Keratinocyte (primary cell): Measurements from ENCODE around the gene HDHD5. TPM values are rescaled to one million over a fixed set of nuclear protein-coding genes. Genes with fewer than 3 reads are reported as not detected.

Source experiments
- DNase-seq: peaks from one replicate; pipeline ENCODE4 v3.0.0-alpha.2; 2011; ENCODE audit warnings: low read depth, missing footprints, low spot score
- FAIRE-seq: peaks from 2 replicates; lab custom pipeline; 2011; peaks lifted over from hg19 to GRCh38; lab: Jason Lieb, UNC
- H2AFZ ChIP-seq: 2 replicates; pipeline ENCODE4 v1.6.0; 2012; ENCODE audit warnings: low read length, control low read depth, inconsistent platforms; ENCODE audit not compliant: control insufficient read depth
- H3K27ac ChIP-seq: 2 replicates; pipeline ENCODE4 v1.5.1; 2011; ENCODE audit warnings: low read length; ENCODE audit not compliant: control insufficient read depth, insufficient read depth
- H3K27me3 ChIP-seq: 3 replicates; pipeline ENCODE4 v1.6.0; 2011; ENCODE audit warnings: low read length; ENCODE audit not compliant: control insufficient read depth, insufficient read depth; ENCODE audit errors: extremely low read depth
- H3K36me3 ChIP-seq, 2 experiments: 2 replicates in 1 of 2; 3 replicates in 1 of 2; pipeline ENCODE4 v1.5.1; 2011; ENCODE audit warnings: low read length in 2 of 2, mild to moderate bottlenecking in 1 of 2; ENCODE audit not compliant: control insufficient read depth in 2 of 2, insufficient read depth in 2 of 2; ENCODE audit errors: extremely low read depth in 1 of 2
- H3K4me1 ChIP-seq: 3 replicates; pipeline ENCODE4 v1.5.1; 2011; ENCODE audit warnings: low read length; ENCODE audit not compliant: control insufficient read depth, insufficient read depth; ENCODE audit errors: extremely low read depth
- H3K4me2 ChIP-seq: 3 replicates; pipeline ENCODE4 v1.6.0; 2011; ENCODE audit warnings: low read depth, low read length; ENCODE audit not compliant: control insufficient read depth, insufficient read depth; ENCODE audit errors: extremely low read depth
- H3K4me3 ChIP-seq, 3 experiments: fragments of 200-600 bp in 1 of 3; sonication (generic) in 1 of 3; 2 replicates in 2 of 3; 3 replicates in 1 of 3; pipeline ENCODE4 v1.5.1; 2011 to 2016; ENCODE audit warnings: low read length in 3 of 3, mild to moderate bottlenecking in 3 of 3, control low read depth in 2 of 3, inconsistent platforms in 1 of 3, low read depth in 1 of 3, mixed read lengths in 1 of 3, mixed run types in 1 of 3, moderate library complexity in 1 of 3; ENCODE audit not compliant: control insufficient read depth in 2 of 3, insufficient read depth in 2 of 3; ENCODE audit errors: extremely low read depth in 1 of 3
- H3K79me2 ChIP-seq: 2 replicates; pipeline ENCODE4 v1.6.0; 2012; ENCODE audit warnings: low read length; ENCODE audit not compliant: control insufficient read depth, insufficient read depth
- H3K9ac ChIP-seq: 3 replicates; pipeline ENCODE4 v1.6.0; 2011; ENCODE audit warnings: low read length; ENCODE audit not compliant: control insufficient read depth, insufficient read depth; ENCODE audit errors: extremely low read depth
- H3K9me1 ChIP-seq: 3 replicates; pipeline ENCODE4 v1.6.0; 2011; ENCODE audit warnings: low read length; ENCODE audit not compliant: control insufficient read depth, insufficient read depth; ENCODE audit errors: extremely low read depth
- H3K9me3 ChIP-seq: 2 replicates; pipeline ENCODE4 v1.5.1; 2012; ENCODE audit warnings: low read depth, low read length; ENCODE audit not compliant: control insufficient read depth
- H4K20me1 ChIP-seq: 3 replicates; pipeline ENCODE4 v1.6.0; 2011; ENCODE audit warnings: low read length; ENCODE audit not compliant: control insufficient read depth, insufficient read depth; ENCODE audit errors: extremely low read depth
- EZH2 ChIP-seq: IDR thresholded peaks from one replicate; pipeline ENCODE4 v1.6.1; 2012; ENCODE audit warnings: inconsistent platforms, mild to moderate bottlenecking, low read length, moderate library complexity
- dilution Hi-C: fragments of 300-500 bp; cut with MboI; formaldehyde crosslinking; loops from one replicate; pipeline ENCODE4 v1.7.0; 2020; ENCODE audit warnings: low sequenced_read_pairs; ENCODE audit not compliant: extremely low pct_ligation_motif_present
- polyA plus RNA-seq, 5 experiments: library from polyadenylated mRNA; depleted of rRNA in 3 of 5; stranded (reverse) in 3 of 5; stranded (forward) in 1 of 5; unstranded in 1 of 5; fragments of >200 nt; gene quantifications; 1 replicate in 1 of 5; 2 replicates in 3 of 5; 3 replicates in 1 of 5; pipeline versions ENCODE4 v1.2.1 to v1.2.3, GENCODE V29; 2011 to 2012; ENCODE audit warnings: missing spikeins in 2 of 5, low read depth in 1 of 5, low replicate concordance in 1 of 5
- TF ChIP-seq, protein P1 (sequence below), 3 experiments: IDR thresholded peaks in 1 of 3; conservative IDR thresholded peaks in 1 of 3; optimal IDR thresholded peaks in 1 of 3; 2 replicates in 2 of 3; 3 replicates in 1 of 3; pipeline versions ENCODE3 to v1.5.1; 2011; ENCODE audit warnings: low read length in 3 of 3, mild to moderate bottlenecking in 3 of 3, moderate library complexity in 2 of 3, control low read depth in 1 of 3, inconsistent platforms in 1 of 3; ENCODE audit not compliant: insufficient read depth in 2 of 3; ENCODE audit errors: extremely low read depth in 1 of 3

Gene HDHD5
- polyA plus RNA-seq, 1 donor (not counting 4 experiments of a cell fraction or from before 2014, with no cell fraction given): 22.6 TPM

- H3K4me1 ChIP-seq: no peaks in the 10 kb centered on the region
- no peak overlapping the region for H3K9ac ChIP-seq
- H3K27me3 ChIP-seq: peaks cover 49% of the 10 kb centered on the region
- H4K20me1 ChIP-seq: no peaks in the 10 kb centered on the region
- no peaks in the 10 kb centered on the region for H3K9me3 ChIP-seq
- no peak overlapping the region for H3K27ac ChIP-seq
- TF ChIP-seq EZH2: no peak
- TF ChIP-seq, protein P1, sequence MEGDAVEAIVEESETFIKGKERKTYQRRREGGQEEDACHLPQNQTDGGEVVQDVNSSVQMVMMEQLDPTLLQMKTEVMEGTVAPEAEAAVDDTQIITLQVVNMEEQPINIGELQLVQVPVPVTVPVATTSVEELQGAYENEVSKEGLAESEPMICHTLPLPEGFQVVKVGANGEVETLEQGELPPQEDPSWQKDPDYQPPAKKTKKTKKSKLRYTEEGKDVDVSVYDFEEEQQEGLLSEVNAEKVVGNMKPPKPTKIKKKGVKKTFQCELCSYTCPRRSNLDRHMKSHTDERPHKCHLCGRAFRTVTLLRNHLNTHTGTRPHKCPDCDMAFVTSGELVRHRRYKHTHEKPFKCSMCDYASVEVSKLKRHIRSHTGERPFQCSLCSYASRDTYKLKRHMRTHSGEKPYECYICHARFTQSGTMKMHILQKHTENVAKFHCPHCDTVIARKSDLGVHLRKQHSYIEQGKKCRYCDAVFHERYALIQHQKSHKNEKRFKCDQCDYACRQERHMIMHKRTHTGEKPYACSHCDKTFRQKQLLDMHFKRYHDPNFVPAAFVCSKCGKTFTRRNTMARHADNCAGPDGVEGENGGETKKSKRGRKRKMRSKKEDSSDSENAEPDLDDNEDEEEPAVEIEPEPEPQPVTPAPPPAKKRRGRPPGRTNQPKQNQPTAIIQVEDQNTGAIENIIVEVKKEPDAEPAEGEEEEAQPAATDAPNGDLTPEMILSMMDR (optimal IDR thresholded peaks at IDR 0.05 in 1 of 3, IDR thresholded peaks at IDR 0.05 in 1 of 3, conservative IDR thresholded peaks at IDR 0.05 in 1 of 3; ENCODE audit: extremely low read depth in 1 of 3, insufficient read depth in 2 of 3, low read length in 3 of 3): no peak
- dilution Hi-C loops: no loop called here
- no peak overlapping the region for H3K4me2 ChIP-seq
- no peak overlapping the region for H3K4me3 ChIP-seq
- FAIRE-seq (no peak), DNase-seq (no peak)
- H2AFZ ChIP-seq: no peak overlapping the region
- H3K9me1 ChIP-seq: no peaks in the 10 kb centered on the region
- H3K36me3 ChIP-seq: no peaks in the 10 kb centered on the region
- H3K79me2 ChIP-seq: no peaks in the 10 kb centered on the region
Measured at GRCh38 chr22:17117890-17118289, 41.2 kb downstream of the HDHD5 start.

GRCh38 chr22:17117400-17117799, 41.7 kb downstream of the HDHD5 start:
- H2AFZ ChIP-seq: no peak overlapping the region
- H3K4me1 ChIP-seq: no peaks in the 10 kb centered on the region
- TF ChIP-seq, protein P1 (optimal IDR thresholded peaks at IDR 0.05 in 1 of 3, IDR thresholded peaks at IDR 0.05 in 1 of 3, conservative IDR thresholded peaks at IDR 0.05 in 1 of 3; ENCODE audit: extremely low read depth in 1 of 3, insufficient read depth in 2 of 3, low read length in 3 of 3): no peak
- no peak for TF ChIP-seq EZH2
- no peak for DNase-seq
- H3K27me3 ChIP-seq: peaks cover 44% of the 10 kb centered on the region
- no peaks in the 10 kb centered on the region for H3K9me3 ChIP-seq
- no peak overlapping the region for H3K4me2 ChIP-seq
- FAIRE-seq: no peak
- no peak overlapping the region for H3K9ac ChIP-seq
- H4K20me1 ChIP-seq: no peaks in the 10 kb centered on the region
- no peak overlapping the region for H3K4me3 ChIP-seq
- H3K9me1 ChIP-seq: no peaks in the 10 kb centered on the region
- no peaks in the 10 kb centered on the region for H3K36me3 ChIP-seq
- no peaks in the 10 kb centered on the region for H3K79me2 ChIP-seq
- no peak overlapping the region for H3K27ac ChIP-seq
- dilution Hi-C loops: no loop called here
